Activated CD8-positive, alpha-beta memory T cell treated with anti-CD3 and anti-CD28 coated beads, Interleukin-2, amount 50 U/mL, for 24 hours (primary cell): ENCODE results near the gene COL1A1.

ENCODE experiments used
- DNase-seq: peaks from one replicate; pipeline ENCODE4 v3.0.0-alpha.2; 2020; ENCODE audit errors: extremely low read depth

COL1A1 gene

DNA sequence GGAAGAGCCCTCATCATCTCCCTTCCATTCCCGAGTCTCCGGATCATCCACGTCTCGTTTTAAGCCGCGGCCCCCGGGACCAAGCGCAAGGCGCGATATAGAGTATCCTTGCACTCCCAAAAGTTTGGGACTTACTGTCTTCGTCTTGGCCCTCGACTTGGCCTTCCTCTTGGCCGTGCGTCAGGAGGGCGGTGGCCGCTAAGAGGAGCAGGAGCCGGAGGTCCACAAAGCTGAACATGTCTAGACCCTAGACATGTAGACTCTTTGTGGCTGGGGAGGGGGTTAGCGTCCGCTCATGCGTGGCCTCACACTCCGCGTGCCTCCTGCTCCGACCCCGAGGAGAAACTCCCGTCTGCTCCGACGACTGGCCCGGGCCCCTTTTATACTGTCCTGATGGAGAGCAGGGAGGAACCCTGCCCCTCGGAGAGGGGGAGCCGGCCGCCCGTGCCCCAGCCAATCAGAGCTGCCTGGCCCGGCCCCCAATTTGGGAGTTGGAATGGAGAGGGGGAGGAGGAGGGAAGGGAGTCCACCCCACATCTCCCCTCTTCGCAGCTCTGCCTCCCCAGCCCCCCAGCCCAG is at the start of gene COL1A1:
TSS of gene COL1A1 (minus strand) at position 356 of the 579 bp plus-strand sequence. CDS start at position 238, 118 bp downstream.
- DNase-seq = no peak

- DNase-seq = no peak
These were observed 46.8 kb upstream of the COL1A1 start for GRCh38 chr17:50248255-50248654.

- DNase-seq = no peak
These were observed 43.3 kb upstream of the COL1A1 start for GRCh38 chr17:50244771-50245170.

DNA sequence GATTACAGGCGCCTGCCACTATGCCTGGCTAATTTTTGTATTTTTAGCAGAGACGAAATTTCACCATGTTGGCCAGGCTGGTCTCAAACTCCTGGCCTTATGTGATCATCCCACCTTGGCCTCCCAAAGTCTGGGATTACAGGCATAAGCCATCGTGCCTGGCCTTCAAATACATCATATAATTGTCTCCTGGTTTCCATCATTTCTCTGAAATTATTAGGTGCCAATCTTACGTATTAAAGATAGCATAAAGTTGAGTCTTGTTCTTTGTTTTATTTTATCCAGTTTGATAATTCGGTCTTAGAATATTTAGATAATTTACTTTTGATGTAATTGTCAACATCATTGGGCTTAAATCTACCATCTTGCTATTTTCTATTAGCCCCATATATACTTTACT is 40.0 kb upstream of the COL1A1 start:
- no peak for DNase-seq

- no peak for DNase-seq
These were observed 39.4 kb upstream of the COL1A1 start for GRCh38 chr17:50240851-50241250.

GRCh38 chr17:50239937-50240336 is 38.5 kb upstream of the COL1A1 start:
- no peak for DNase-seq

DNA sequence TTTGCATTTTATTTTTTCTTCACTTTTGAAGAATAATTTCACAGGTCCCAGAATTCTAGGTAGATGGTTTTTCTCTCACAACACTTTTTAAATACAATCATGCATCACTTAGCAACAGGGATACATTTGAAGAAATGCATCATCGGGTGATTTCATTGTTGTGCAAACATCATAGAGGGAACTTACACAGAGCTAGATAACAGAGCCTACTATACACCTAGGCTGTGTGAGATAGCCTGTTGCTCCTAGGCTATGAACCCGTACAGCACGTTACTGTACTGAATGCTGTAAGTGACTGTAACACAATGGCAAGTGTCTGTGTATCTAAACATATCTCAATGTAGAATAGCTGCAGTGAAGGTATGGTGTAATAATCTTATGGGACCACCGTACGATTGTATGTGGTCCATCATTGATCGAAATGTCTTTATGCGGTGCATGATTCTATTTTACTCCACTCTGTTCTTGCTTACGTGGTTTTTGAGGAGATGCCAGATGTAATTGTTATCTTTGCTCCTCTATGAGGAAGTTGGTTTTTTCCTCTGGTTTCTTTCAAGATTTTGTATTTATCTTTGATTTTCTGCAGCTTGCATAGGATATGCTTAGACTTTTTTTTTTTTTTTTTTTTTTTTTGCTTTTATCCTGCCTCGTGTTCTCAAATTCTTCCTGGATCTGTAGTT is 37.3 kb upstream of the COL1A1 start:
- DNase-seq = no peak

DNA sequence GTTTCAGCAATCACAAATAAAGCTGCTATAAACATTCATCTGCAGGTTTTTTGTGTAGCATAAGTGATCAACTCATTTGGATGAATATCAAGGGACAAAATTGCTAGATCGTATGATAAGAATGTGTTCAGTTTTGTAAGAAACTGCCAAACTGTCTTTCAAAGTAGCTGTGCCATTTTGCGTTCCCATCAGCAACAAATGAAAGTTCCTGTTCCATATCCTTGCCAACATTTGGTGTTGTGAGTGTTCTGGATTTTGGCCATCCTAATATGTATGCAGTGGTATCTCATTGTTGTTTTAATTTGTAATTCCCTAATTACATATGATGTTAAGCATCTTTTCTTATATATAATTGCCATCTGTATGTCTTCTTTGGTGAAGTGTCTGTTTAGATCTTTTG is 36.5 kb upstream of the COL1A1 start:
- DNase-seq = no peak

DNA sequence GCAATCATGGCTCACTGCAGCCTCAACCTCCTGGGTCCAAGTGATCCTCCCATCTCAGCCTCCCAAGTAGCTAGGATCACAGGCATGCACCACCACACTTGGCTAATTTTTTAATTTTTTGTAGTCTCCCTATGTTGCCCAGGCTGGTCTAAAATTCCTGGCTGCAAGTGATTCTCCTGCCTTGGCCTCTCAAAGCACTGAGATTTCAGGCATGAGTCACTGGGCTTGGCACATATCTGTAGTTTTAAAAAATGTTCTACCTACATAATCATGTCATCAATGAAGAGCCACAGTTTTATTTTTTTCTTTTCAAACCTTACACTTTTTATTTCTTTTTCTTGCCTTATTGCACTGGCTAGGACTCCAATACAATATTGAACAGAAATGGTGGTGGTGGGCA is 33.1 kb upstream of the COL1A1 start:
- DNase-seq = no peak

DNA sequence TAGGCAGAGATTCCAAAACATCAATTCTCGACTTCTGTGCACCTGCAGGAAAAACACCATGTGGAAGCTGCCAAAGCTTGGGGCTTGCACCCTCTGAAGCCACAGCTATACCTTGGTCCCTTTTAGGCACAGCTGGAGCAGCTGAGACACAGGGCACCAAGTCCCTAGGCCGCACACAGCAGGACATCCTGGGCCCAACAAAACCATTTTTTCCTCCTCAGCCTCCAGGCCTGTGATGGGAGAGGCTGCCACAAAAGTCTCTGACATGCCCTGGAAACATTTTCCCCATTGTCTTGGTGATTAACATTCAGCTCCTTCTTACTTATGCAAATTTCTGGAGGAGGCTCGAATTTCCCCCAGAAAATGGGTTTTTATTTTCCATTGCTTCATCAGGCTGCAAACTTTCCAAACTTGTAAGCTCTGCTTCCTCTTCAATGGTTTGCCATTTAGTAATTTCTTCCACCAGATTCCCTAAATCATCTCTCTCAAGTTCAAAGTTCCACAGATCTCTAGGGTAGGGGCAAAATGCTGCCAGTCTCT is 24.3 kb upstream of the COL1A1 start:
- DNase-seq = no peak

DNA sequence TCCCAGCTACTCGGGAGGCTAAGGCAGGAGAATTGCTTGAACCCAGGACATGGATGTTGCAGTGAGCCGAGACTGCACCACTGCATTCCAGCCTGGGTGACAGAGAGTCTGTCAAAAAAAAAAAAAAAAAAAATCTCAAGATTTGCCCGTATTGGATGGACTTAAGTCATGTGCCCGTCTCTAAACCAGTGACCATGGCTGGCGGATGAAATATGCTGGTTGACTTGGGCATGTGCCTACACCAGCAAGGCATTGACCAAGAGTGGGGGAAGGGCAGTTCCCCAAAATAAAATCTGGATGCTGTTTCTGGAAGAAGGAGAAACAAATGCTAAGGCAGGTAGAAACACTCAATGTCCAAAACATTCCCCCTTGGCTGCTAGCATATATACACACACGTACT is 21.5 kb upstream of the COL1A1 start:
- no peak for DNase-seq

GRCh38 chr17:50221864-50222545 is 20.6 kb upstream of the COL1A1 start:
- DNase-seq = no peak

DNA sequence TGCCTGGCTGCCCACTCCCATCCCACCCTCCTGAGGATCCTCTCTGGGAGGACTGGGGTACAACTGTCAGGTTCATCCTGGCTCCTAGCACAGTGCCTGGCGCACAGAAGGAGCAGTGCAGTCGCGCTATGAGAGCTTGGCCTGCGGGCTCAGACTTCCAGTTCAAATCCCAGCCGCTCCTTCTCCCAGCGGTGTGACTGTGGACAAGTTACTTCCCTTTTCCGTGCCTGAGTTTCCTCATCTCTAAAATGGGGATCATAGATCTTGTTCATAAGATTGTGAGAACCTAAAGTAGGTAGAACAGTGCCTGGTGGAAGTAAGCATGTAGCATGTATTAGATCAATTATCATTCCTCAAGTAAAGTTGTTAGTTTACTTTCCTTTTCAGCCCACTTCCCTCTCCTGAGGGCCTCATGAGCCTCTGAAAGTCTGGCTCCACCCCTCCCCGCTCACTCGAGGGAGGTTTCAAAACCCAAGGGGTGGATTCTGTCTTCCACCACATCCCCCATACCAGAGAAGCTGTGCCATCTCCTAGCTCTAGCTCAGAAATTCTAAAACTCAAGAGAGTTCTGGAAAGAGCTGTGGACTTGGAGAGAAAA is 19.9 kb upstream of the COL1A1 start:
- no peak for DNase-seq

GRCh38 chr17:50220811-50221210 is 19.4 kb upstream of the COL1A1 start:
- no peak for DNase-seq

DNA sequence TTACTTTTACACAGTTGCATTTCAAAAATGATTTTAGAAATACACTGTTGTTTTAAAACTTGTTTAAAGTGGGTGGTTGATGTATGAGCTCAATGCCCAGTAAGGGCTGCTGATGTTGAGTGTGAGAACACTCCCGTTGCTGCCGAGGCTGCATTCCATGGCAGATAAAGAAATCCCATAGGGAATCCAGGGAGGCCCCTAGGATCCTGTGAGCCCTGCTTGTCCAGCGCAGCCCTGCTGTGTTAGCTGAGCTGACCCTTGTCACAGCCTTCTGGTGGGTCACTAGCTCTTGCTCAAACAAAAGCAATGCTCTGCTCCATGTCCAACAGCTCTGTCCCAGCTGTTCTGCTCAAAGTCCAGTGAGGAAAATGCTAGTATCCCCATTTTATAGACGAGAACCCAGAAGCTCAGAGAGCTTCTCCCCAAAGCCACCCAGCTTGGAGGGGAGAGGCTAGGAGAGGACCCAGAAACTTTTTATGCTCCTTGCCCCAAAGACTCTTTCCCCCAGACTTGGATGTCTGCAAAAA is 18.6 kb upstream of the COL1A1 start:
- DNase-seq = no peak

DNA sequence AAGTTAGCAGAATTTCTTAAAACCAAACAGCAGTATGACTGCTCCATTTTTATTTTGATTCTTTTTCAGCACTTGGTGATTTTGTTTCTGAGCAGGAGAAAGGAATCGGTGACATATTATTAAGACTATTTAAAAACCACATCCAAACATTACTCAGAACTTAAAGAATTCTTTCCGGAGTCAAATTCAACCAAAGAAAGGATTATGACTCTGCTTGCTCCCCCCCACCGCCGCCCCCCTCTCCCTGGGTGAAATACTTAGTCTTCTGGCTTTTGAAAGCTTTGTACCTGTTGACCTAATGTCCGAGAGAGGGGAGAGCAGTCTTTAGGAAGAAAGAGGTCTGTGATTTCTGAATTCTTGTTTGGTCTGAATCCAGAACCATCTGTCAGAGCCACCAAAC is 17.9 kb upstream of the COL1A1 start:
- no peak for DNase-seq

DNA sequence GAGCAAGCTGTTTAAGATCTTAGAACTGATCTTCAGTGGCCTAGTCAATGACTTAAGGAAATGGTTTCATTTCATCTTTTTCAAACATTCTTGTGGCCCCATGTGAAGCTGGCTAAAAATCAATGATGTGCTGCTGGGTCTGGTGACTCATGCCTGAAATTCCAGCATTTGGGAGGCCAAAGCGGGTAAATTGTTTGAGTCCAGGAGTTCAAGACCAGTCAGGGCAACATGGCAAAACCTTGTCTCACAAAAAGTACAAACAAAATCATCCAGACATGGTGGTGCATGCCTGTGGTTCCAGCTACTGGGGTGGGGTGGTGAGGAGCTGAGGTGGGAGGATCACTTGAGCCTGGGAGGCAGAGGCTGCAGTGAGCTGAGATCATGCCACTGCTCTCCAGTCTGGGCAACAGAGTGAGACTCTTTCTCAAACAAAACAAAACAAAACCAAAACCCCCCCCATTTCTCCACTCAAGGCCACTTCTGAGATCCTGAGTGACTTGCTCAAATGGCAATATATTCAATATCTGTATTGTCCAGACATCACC is 17.4 kb upstream of the COL1A1 start:
- DNase-seq = no peak

GRCh38 chr17:50218071-50218759 is 16.8 kb upstream of the COL1A1 start:
- no peak for DNase-seq

DNA sequence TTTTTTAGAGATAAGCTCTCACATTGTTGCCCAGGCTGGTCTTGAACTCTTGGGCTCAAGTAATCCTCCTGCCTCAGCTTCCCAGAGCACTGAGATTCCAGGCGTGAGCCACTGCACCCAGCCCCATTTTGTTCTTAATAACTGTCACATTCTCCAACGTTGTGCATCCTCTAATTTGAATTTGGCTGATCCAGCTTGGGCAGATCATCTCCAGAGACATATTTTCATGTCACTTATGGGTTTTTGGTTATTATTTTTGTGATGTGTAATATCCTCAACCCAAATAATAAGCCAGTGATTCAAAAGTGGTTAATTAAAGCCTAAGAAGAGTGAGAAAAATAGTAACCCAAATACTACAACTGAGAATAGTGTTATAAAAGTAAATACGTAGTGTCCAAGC is 16.2 kb upstream of the COL1A1 start:
- DNase-seq = no peak

DNA sequence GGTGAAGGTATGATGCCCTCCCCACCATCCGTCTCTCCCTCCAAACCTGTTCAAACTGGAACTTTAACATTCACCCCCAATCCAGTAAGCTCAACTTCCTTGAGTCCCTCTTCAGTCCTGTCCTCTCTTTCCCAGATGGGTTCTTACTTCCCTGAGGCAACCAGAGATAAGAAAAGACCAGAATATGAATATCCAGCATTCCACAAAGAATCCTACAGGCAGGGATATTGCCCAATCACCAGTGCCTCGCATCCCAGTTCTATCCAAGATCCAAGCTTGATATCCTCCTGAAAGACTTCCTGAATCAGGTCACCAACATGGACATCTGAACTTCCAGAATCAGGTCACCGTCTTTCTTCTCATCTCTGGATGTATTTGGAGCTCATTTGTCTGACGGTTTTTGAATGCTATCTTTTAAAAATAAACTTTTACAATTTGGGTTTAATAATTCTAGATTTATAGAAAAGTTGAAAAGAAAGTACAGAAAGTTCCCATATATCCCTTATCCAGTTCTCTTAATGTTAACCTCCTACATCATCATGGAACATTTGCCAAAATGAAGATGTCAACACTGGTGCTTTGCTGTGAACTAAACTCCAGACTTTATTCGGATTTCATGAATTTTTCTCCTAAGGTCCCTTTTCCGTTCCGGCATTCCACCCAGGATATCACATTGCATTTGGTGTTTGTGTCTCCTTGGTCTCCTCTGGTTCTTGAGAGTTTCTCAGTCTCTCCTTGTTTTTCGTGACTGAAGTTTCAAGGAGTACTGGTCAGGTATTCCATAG is 13.7 kb upstream of the COL1A1 start:
- no peak for DNase-seq
